DND-41 (cell line): ENCODE results near the gene NT5DC3.

ENCODE experiments used
- ATAC-seq: fragments of 200-7000 bp; cut with Tn5 transposase; 3 replicates; pipeline ENCODE4 v1.9.1; 2021; ENCODE audit warnings: low read depth; ENCODE audit not compliant: insufficient read depth
- DNase-seq: peaks from one replicate; pipeline ENCODE4 v3.0.0-alpha.2; 2020
- H2AFZ ChIP-seq: 2 replicates; pipeline ENCODE4 v1.6.0; 2012; ENCODE audit warnings: low read depth, low read length
- H3K27ac ChIP-seq: 2 replicates; pipeline ENCODE4 v1.5.1; 2012; ENCODE audit warnings: low read length, inconsistent platforms
- H3K27me3 ChIP-seq: fragments of 200-600 bp; sonication (generic); 2 replicates; pipeline ENCODE4 v1.6.0; 2012; ENCODE audit warnings: low read length, mild to moderate bottlenecking, inconsistent platforms; ENCODE audit not compliant: insufficient read depth, poor library complexity
- H3K36me3 ChIP-seq: 2 replicates; pipeline ENCODE4 v1.5.1; 2012; ENCODE audit warnings: low read length, inconsistent platforms; ENCODE audit not compliant: insufficient read depth
- H3K4me1 ChIP-seq: 2 replicates; pipeline ENCODE4 v1.5.1; 2012; ENCODE audit warnings: mild to moderate bottlenecking, low read length; ENCODE audit not compliant: insufficient read depth
- H3K4me2 ChIP-seq: 2 replicates; pipeline ENCODE4 v1.6.0; 2012; ENCODE audit warnings: mild to moderate bottlenecking, moderate library complexity, low read length, inconsistent platforms; ENCODE audit not compliant: insufficient read depth
- H3K4me3 ChIP-seq, 2 experiments: fragments of 200-600 bp in 1 of 2; shearing (Covaris generic) in 1 of 2; 2 replicates each; pipeline ENCODE4 v1.5.1; 2012 to 2016; ENCODE audit warnings: inconsistent platforms in 2 of 2, low read length in 2 of 2, mild to moderate bottlenecking in 2 of 2, low read depth in 1 of 2, moderate library complexity in 1 of 2
- H3K79me2 ChIP-seq: 2 replicates; pipeline ENCODE4 v1.6.0; 2012; ENCODE audit warnings: low read length, inconsistent platforms; ENCODE audit not compliant: insufficient read depth
- H3K9ac ChIP-seq: 2 replicates; pipeline ENCODE4 v1.6.0; 2012; ENCODE audit warnings: low read depth, mild to moderate bottlenecking, inconsistent platforms, low read length, moderate library complexity
- H3K9me3 ChIP-seq: 2 replicates; pipeline ENCODE4 v1.5.1; 2012; ENCODE audit warnings: low read length, moderate library complexity, mild to moderate bottlenecking, inconsistent platforms; ENCODE audit not compliant: insufficient read depth, severe bottlenecking
- H4K20me1 ChIP-seq: 2 replicates; pipeline ENCODE4 v1.6.0; 2012; ENCODE audit warnings: low read length; ENCODE audit not compliant: insufficient read depth
- CTCF ChIP-seq: IDR thresholded peaks from 2 replicates; pipeline ENCODE4 v1.5.1; 2012; ENCODE audit warnings: borderline replicate concordance, low read length, moderate library complexity, mild to moderate bottlenecking; ENCODE audit not compliant: poor library complexity, severe bottlenecking; ENCODE audit errors: extremely low read depth
- EZH2 ChIP-seq: IDR thresholded peaks from 3 replicates; pipeline ENCODE4 v1.6.1; 2012; ENCODE audit warnings: borderline replicate concordance, low read depth, mild to moderate bottlenecking, moderate library complexity, low read length, inconsistent platforms; ENCODE audit not compliant: severe bottlenecking

Gene NT5DC3

GRCh38 chr12:103801709-103802585 lies 39.1 kb downstream of the NT5DC3 start:
- Histone ChIP-seq H3K79me2 (no peaks in the 10 kb centered on the region), H3K9me3 (no peaks in the 10 kb centered on the region), H3K36me3 (no peaks in the 10 kb centered on the region), H3K4me1 (no peaks in the 10 kb centered on the region), H3K4me2 (no peak overlapping the region), H4K20me1 (no peaks in the 10 kb centered on the region; the same call in 1 of the 2 replicates), H2AFZ (no peak overlapping the region), H3K27me3 (peaks cover 22% of the 10 kb centered on the region), H3K9ac (no peak overlapping the region), H3K4me3 (no peak overlapping the region), H3K27ac (no peak overlapping the region)
- no peak for TF ChIP-seq CTCF
- ATAC-seq (no peak), DNase-seq (no peak)

- Histone ChIP-seq H3K79me2 (no peaks in the 10 kb centered on the region), H3K4me2 (no peak overlapping the region), H3K4me3 (no peak overlapping the region), H3K27ac (no peak overlapping the region), H3K4me1 (no peaks in the 10 kb centered on the region), H4K20me1 (no peaks in the 10 kb centered on the region), H3K27me3 (peaks cover 11% of the 10 kb centered on the region), H3K36me3 (no peaks in the 10 kb centered on the region), H3K9ac (no peak overlapping the region), H2AFZ (no peak overlapping the region), H3K9me3 (no peaks in the 10 kb centered on the region)
- DNase-seq (no peak), ATAC-seq (no peak)
- TF ChIP-seq EZH2 (no peak), CTCF (no peak)
These were observed 40.9 kb downstream of the NT5DC3 start for GRCh38 chr12:103799857-103800771.

GRCh38 chr12:103799504-103799856 lies 41.6 kb downstream of the NT5DC3 start:
- H3K4me1 ChIP-seq, result no peaks in the 10 kb centered on the region
- H3K9me3 ChIP-seq, result no peaks in the 10 kb centered on the region
- H3K9ac ChIP-seq, result no peak overlapping the region
- no peaks in the 10 kb centered on the region for H4K20me1 ChIP-seq
- H3K36me3 ChIP-seq, result no peaks in the 10 kb centered on the region
- no peak overlapping the region for H2AFZ ChIP-seq
- TF ChIP-seq CTCF (no peak), EZH2 (no peak)
- no peak for DNase-seq
- H3K27ac ChIP-seq, result no peak overlapping the region
- H3K4me2 ChIP-seq, result no peak overlapping the region
- peaks cover 6% of the 10 kb centered on the region for H3K27me3 ChIP-seq
- no peak for ATAC-seq
- H3K4me3 ChIP-seq, result no peak overlapping the region
- H3K79me2 ChIP-seq, result no peaks in the 10 kb centered on the region
